Measurements from ENCODE around the gene CCR5AS.

The CCR5AS gene

GRCh38 chr3:46350262-46350565 is 56.7 kb downstream of the CCR5AS start:
- Histone ChIP-seq H3K36me3 (no peaks in the 10 kb centered on the region), H3K4me3 (ENCODE audit: low read depth, low read length) (no peak overlapping the region), H3K9me3 (ENCODE audit: severe bottlenecking) (peaks cover 4% of the 10 kb centered on the region), H3K27ac (no peak overlapping the region), H3K27me3 (ENCODE audit: insufficient read depth, low read depth, severe bottlenecking) (peaks cover 74% of the 10 kb centered on the region)
- no peak for TF ChIP-seq CTCF (IDR thresholded peaks at IDR 0.05; ENCODE audit: low read depth, low read length)
- no peak for DNase-seq

GRCh38 chr3:46349484-46350261 is 57.2 kb downstream of the CCR5AS start:
- H3K27me3 ChIP-seq (ENCODE audit: insufficient read depth, low read depth, severe bottlenecking) = peaks cover 69% of the 10 kb centered on the region
- no peak for DNase-seq

GRCh38 chr3:46348823-46349482 is 57.9 kb downstream of the CCR5AS start:
- no peak for DNase-seq
- H3K27ac ChIP-seq = no peak overlapping the region
- no peaks in the 10 kb centered on the region for H3K36me3 ChIP-seq
- TF ChIP-seq CTCF (IDR thresholded peaks at IDR 0.05; ENCODE audit: low read depth, low read length) = no peak
- H3K9me3 ChIP-seq (ENCODE audit: severe bottlenecking) = peaks cover 4% of the 10 kb centered on the region
- H3K4me3 ChIP-seq (ENCODE audit: low read depth, low read length) = no peak overlapping the region
- peaks cover 62% of the 10 kb centered on the region for H3K27me3 ChIP-seq (ENCODE audit: insufficient read depth, low read depth, severe bottlenecking)

More at GRCh38 chr3:46349484-46350261, 57.2 kb downstream of the CCR5AS start:
- Histone ChIP-seq H3K4me3 (ENCODE audit: low read depth, low read length) (no peak overlapping the region), H3K27ac (no peak overlapping the region), H3K9me3 (ENCODE audit: severe bottlenecking) (peaks cover 4% of the 10 kb centered on the region), H3K36me3 (no peaks in the 10 kb centered on the region)
- TF ChIP-seq CTCF (IDR thresholded peaks at IDR 0.05; ENCODE audit: low read depth, low read length) = no peak

GRCh38 chr3:46344476-46344875 is 62.4 kb downstream of the CCR5AS start:
- Histone ChIP-seq H3K4me3 (ENCODE audit: low read depth, low read length) (no peak overlapping the region), H3K9me3 (ENCODE audit: severe bottlenecking) (peaks cover 4% of the 10 kb centered on the region), H3K27ac (no peak overlapping the region), H3K27me3 (ENCODE audit: insufficient read depth, low read depth, severe bottlenecking) (peaks cover 39% of the 10 kb centered on the region), H3K36me3 (no peaks in the 10 kb centered on the region)
- DNase-seq = no peak
- TF ChIP-seq CTCF (IDR thresholded peaks at IDR 0.05; ENCODE audit: low read depth, low read length) = no peak

GRCh38 chr3:46338840-46339239 is 68.0 kb downstream of the CCR5AS start:
- no peak for TF ChIP-seq CTCF (IDR thresholded peaks at IDR 0.05; ENCODE audit: low read depth, low read length)
- Histone ChIP-seq H3K27me3 (ENCODE audit: insufficient read depth, low read depth, severe bottlenecking) (peaks cover 44% of the 10 kb centered on the region), H3K27ac (no peak overlapping the region), H3K4me3 (ENCODE audit: low read depth, low read length) (no peak overlapping the region), H3K36me3 (no peaks in the 10 kb centered on the region), H3K9me3 (ENCODE audit: severe bottlenecking) (peaks cover 7% of the 10 kb centered on the region)
- no peak for DNase-seq
